ENCODE results near the gene SDCCAG8.

Gene SDCCAG8

DNA sequence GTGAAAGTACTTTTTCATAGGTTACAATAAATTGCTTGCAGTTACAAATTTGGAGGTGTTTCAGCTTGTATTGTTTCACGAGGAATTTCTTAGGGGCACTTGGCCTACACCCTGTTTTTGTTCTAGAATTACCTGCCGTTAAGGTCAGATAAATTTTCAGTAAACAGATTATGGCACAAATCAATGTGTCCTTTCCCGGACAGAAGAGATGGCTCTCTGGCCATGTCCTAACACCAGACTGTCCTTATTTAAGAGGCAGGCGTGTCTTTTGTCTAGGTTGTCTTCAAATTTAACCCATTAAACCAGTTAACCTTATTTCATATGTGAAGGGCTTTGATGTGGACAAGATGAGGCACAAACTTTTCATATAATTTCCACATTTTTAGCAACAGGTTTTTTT is 243.4 kb downstream of the SDCCAG8 start:
- no peak for DNase-seq (ENCODE audit: low read depth in 2 of 3, low spot score in 1 of 3)

DNA sequence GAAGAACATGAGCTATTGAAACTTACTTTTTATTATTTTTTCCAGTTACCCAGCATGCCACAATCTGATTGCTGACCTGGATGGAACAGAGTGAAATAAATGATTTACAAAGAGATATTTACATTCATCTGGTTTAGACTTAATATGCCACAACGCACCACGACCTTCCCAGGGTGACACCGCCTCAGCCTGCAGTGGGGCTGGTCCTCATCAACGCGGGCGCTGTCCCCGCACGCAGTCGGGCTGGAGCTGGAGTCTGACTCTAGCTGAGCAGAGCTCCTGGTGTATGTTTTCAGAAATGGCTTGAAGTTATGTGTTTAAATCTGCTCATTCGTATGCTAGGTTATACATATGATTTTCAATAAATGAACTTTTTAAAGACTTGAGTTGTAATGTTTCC is 243.9 kb downstream of the SDCCAG8 start:
- no peak for DNase-seq (ENCODE audit: low read depth in 2 of 3, low spot score in 1 of 3)

DNA sequence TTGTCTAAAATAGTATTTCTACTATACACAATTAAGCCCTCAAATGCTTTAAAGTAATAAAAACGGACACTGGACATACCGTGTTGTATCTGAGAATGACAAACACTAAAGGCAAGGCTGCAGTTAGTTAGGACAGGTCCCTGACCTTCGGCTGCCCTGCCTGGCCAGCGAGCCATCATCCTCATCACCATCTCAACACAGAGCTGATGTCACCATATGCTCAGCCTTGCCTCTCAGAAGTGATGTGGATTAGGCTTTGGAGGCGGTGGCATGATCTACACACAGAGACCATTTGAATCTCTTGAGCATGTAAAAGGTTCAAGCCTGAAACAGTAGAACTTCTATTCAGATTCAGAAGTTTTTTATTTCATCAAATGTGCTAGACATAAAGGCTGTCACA is 244.7 kb downstream of the SDCCAG8 start:
- no peak for DNase-seq (ENCODE audit: low read depth in 2 of 3, low spot score in 1 of 3)

DNA sequence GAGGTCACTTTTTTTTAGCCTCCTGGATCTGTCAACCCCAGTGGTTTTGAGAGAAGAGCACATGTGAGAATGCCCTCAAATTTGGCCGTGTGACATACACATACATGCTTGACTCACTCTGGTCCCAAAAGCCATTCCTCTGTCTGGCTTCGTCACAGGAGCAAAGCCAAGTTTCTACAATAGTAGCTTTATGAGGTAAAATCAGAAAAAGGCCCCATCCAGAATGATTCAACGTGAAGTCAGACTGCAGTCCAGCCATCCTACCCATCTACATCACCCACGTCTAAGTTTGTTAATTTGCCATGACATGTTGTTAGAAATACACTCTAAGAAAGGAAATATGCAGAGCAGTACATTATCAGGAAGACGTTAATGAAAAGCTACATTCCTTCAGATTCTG is 245.2 kb downstream of the SDCCAG8 start:
- no peak for DNase-seq (ENCODE audit: low read depth in 2 of 3, low spot score in 1 of 3)

DNA sequence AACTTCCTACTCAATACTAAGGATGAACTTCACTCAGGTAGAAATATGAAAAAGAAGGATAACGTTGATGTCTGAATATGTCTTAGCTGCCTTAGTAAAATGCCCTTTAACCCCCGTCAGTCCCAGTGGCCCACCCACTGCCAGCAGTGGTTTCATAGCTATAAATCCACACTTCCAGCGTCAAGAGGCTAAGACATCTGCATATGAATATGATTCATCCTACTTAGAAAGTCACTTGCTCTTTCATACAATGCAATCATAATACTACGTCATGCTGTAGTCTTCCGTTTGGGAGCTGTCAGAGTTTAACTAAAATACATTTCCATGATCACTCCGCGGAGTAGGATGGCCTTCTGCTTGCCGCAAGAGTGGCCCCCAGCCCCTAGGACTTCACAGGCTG is 247.3 kb downstream of the SDCCAG8 start:
- no peak for DNase-seq (ENCODE audit: low read depth in 2 of 3, low spot score in 1 of 3)

DNA sequence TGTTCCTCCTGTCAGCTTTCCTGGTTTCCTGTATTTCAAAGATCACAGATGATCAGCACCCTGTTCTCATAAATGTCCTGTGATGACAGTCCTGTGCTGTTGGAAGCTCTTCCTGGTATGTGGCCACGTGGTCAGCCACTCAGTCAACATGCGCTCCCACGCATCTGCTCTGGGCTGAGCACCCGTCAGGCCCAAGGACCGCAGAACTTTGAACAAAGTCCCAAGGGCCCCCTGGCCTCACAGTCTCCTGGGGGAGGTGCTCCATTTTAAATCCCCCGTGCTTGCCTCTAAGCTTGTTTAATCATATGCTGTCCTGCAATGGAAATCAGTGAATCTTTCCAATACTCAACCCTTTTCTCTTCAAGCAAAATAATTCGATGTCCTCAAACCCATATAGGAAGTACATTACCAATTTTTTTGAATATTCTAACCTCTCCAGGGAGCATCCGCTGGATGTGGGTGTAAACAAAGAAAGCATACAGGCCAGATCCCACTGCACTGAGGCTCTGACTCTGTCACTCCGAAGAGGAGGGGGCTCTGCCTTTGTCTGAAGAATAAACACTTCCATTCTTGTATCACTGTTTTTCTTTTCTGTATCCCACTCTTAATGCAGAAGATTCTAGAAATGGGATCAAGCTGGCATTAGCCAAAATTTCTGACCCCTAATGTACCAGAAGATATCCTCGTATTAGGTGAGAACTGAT is 250.3 kb downstream of the SDCCAG8 start:
- no peak for DNase-seq (ENCODE audit: low read depth in 2 of 3, low spot score in 1 of 3)

DNA sequence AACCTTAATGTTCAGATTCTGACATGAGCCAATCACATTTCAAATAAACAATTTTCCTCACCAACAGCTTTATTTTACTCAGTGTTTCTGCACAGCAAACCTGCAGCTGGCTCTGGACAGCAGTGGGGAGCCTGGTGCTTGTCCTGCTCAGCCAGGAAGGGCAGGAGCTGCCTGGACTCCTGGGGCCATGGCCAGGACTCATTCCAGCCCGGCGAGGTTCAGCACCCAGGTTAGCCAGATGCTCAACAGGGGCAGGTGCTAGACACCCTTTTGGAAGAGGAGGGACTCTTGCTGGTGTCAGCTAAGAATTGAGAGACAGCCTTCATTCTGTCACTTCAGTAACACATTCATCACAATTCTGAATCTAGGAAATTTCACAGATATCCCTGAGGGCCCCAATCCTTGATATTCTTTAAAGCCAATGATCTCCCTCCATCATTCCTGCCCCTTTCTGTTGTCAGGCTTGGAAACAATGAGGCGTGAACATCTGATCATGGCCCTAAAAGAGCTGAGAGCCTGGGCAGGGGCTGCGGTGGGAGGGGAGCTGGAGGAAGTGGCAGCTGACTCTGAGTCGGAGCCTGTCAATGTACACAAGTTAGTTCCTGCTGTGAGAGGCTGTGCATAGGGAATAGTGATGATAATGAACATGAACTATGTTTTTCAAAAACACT is 251.3 kb downstream of the SDCCAG8 start:
- DNase-seq (ENCODE audit: low read depth in 2 of 3, low spot score in 1 of 3), result no peak

DNA sequence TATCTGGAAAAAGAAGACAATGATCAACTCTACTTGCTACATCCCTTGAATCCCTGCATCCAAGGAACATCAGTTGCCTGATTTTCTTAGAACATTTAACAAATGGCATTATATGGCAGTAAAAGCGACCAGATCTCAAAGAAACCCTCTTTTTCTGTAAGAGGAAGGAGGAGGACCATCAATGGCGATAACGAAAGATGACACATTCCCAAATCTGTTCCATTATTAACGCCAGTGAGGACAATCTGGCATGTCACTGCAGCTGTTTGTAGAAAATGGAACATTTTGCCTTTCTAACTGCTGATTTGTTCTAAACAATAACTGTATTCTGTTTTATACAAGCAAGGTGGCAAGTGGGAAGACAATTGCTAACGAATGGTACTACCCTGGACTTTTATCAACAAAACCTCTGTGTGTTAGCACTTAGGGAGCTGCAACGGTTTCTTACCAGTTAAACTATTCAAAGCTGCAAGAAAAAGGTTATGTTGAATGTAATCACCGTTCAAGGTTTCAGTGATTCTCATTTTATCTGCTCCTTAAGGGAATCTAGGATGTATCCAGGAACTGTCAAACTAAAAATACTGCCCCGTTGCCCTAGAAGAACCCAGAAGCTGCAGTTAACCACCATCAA is 251.9 kb downstream of the SDCCAG8 start:
- DNase-seq (ENCODE audit: low read depth in 2 of 3, low spot score in 1 of 3), result no peak

DNA sequence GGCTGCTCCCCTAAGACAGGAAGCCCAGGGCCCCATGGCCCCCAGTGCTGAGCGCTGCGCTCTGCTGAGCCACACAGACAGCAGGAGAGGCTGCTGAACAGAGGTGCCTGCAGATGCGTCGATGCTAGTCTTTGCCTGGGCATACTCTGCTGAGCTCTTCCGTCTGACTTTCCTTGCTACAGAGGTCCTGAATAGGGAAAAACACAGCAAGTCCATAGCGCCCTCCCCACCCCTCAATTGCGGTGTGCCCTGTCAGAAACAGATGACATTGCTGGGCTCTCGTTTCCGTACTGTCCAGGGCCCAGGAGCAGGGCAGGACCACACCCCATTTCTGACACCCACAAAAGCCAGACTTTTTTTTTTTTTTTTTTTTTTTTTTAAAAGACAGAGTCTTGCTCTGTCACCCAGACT is 252.5 kb downstream of the SDCCAG8 start:
- no peak for DNase-seq (ENCODE audit: low read depth in 2 of 3, low spot score in 1 of 3)

DNA sequence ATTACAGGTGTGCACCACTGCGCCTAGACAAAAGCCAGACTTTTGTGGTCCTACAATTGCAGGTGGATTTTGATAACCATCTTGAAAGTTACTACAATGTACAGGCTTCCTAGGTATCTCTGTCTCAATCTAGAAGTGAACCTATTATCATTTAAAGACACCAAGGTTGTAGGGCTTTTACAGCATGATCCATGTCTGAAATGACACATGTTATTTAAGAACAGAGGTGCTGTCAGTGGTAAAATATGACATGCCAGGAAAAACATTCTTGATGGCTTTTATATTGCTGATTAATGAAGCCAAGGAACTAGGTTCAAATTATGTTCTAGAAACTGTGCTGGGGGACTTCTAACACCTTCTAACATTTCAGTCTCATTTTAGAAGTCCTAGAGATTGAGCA is 253.1 kb downstream of the SDCCAG8 start:
- DNase-seq (ENCODE audit: low read depth in 2 of 3, low spot score in 1 of 3), result no peak

DNA sequence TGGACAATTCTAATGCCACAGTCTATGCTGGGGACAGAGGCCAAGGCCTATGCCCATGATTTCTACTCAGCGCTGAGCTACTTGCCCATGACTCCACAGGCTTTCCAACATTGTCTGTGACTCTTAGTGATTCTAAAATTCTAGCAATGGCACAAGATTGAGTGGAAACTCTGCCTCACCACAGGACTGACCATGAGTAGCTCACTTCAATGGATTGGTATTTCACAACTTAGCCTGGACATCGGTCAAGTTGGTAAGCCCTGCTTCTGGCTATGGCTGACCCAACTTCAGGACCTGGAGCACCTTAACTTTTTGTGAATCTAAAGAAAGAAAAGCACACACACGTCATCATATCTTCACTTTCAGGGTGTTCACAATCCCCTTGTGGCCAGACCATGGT is 255.1 kb downstream of the SDCCAG8 start:
- DNase-seq (ENCODE audit: low read depth in 2 of 3, low spot score in 1 of 3), result no peak

DNA sequence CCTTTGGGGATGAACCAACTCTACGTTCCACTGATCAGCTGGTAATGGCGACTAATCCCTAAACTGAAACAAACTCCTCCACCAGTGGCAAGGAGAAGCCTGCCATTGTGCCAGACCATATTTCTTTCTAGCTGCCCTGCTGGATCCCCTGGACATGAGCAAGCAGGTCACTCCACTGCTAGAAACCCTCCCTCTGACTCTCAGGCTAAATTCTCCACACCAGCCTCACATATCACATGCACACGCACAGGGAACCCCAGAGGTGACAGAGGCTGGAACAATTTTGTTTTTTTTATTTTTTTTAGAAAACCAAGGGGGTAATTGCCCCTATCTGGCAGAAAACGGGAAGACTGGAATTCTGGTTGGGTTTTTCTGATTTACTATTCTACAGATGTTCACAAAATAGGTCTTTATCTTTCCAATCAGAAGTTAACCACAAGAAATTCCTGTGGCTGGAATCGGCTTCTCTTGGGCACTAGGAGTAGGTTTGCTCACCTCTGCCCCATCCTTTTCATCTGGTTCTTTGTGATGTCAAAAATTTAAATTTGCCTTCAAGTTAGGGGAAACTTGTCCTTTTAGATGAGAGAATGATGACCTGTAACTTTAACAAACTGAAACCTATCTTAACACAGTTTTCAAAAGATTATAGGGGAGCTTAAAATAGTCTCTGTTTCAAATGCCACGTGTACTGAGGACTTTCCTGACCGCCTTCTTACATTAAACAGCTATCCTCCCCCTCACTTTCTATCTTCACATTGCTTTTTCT is 258.1 kb downstream of the SDCCAG8 start:
- no peak for DNase-seq (ENCODE audit: low read depth in 2 of 3, low spot score in 1 of 3)

DNA sequence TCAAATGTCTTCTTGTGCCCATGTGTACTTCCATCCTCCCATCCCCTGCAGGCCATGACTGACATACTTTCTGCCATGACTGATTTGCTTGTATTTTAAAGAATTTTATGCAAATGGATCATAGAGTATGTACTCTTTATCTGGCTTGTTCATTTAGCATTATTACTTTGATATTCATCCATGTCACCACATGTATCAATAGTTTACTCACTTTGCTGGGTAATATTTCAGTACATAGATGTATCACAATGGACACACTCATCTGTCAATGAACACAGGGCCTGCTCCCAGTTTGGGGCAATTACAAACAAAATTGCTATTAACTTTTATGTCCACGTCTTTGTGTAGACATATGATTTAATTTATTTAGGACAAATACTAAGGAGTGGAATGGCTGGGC is 259.1 kb downstream of the SDCCAG8 start:
- DNase-seq (ENCODE audit: low read depth in 2 of 3, low spot score in 1 of 3), result no peak

DNA sequence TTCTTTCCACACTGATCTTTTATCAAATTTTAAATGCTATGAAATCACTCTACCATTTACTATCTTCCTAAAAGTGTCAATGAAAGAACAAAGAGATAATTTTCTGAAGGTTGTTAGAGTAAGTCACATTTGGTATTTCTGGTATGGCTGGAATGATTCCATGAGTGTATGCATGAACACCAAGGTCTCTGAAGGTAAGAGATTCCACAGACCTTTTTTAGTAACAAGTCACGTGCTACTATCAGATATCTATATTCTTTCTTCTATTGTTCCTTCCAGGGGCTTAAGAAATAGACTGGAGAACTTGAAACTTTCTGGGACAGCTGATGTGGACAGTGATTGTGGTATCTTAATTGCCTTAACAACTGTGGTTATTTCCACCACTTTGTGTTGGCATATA is 265.0 kb downstream of the SDCCAG8 start:
- no peak for DNase-seq (ENCODE audit: low read depth in 2 of 3, low spot score in 1 of 3)

DNA sequence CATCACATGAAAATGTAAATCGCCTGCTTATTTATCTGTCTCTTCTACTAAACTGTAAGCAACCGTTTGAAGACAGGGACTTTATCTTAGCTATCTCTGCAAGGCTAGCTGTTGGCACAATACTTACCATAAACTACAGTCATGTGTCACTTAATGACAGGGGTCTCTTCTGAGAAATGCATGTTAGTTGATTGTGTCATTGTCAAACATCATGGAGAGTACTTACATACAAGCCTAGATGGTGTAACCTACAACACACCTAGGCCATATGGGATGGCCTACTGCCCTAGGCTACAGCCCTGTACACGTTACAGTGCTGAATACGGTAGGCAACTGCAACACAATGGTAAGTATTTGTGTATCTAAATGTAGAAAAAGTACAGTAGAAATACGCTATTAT is 267.9 kb downstream of the SDCCAG8 start:
- DNase-seq (ENCODE audit: low read depth in 2 of 3, low spot score in 1 of 3), result no peak

DNA sequence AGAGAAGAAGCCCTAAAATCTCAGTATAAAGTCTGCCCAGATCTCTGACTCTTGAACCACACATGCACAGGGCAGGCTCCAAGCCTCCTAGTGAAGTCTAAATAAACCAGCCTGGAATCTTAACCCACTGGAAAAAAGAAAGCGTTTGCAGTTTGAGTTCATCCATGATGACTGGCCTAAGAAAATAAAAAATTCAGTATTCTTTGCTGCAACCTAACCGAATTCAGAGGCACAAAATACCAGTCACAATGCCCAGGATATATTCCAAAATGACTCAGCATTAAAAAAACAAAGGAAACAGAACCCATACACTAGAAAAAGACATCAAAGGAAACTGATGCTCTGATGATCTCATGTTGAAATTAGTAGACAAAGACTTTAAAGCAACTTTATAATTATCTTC is 269.2 kb downstream of the SDCCAG8 start:
- no peak for DNase-seq (ENCODE audit: low read depth in 2 of 3, low spot score in 1 of 3)

DNA sequence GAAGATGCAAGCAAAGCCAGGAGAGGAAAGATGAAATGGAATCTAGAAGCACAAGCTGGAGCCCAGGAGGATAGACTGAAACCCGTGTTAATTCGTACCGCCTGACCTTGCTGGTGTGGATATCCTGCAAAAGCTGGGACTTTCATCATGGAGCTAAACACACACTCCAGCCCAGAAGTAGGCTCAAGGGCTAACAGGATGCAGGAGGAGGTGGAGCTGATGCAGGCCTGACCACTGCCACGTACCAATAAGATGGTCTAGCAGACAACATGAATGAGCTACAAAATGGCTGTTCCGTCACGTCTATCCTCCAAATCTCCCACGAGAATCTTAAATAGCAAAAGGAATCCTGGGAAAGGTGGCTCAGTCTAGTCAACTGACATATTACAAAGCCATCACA is 270.3 kb downstream of the SDCCAG8 start:
- no peak for DNase-seq (ENCODE audit: low read depth in 2 of 3, low spot score in 1 of 3)

DNA sequence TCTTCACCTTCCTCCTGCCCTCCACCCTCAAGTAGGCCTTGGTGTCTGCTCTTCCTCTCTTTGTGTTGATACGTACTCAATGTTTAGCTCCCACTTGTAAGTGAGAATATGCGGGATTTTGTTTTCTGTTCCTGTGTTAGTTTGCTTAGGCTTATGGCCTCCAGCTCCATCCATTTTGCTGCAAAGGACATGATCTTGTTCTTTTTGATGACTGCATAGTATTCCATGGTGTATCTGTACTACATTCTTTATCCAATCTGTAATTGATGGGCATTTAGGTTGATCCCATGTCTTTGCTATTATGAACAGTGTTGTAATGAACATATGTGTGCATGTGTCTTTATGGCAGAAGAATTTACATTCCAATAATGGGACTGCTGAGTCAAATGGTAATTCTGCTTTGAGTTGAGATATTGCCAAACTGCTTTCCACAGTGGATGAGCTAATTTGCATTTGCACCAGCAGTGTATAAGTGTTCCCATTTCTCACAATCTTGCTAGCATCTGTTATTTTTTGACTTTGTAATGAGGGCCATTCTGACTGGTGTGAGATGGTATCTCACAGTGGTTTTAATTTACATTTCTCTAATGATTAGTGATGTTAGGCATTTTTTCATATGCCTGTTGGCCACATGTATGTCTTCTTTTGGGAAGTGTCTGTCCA is 272.7 kb downstream of the SDCCAG8 start:
- DNase-seq (ENCODE audit: low read depth in 2 of 3, low spot score in 1 of 3), result no peak

DNA sequence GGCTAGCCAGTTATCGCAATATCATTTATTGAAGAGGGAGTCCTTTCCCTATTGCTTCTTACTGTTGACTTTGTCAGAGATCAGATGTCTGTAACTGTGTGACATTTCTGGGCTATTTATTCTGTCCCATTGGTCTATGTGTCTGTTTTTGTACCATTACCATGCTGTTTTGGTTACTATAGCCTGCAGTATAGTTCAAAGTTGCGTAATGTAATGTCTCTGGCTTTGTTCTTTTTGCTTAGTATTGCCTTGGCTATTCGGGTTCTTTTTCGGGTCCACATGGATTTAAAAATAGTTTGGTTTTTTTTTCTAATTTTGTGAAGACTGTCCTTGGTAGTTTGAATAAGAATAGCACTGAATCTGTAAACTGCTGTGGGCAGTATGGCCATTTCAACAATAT is 273.7 kb downstream of the SDCCAG8 start:
- no peak for DNase-seq (ENCODE audit: low read depth in 2 of 3, low spot score in 1 of 3)

DNA sequence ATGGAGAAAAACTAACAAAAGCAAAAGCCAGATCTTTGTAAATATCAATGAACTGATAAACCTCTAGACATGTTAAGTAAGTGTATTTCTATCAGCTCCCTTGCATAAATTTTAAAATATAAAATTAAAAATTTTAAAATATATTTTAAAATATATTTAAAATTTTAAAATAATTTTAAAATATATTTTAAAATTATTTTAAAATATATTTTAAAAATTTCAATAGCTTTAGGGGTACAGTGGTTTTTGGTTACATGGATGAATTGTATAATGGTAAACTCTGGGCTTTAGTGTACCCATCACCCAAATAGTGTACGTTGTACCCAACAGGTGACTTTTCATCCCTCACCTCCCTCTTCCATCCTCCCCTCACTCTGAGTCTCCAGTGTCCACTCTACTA is 279.2 kb downstream of the SDCCAG8 start:
- DNase-seq (ENCODE audit: low read depth in 2 of 3, low spot score in 1 of 3), result no peak

DNA sequence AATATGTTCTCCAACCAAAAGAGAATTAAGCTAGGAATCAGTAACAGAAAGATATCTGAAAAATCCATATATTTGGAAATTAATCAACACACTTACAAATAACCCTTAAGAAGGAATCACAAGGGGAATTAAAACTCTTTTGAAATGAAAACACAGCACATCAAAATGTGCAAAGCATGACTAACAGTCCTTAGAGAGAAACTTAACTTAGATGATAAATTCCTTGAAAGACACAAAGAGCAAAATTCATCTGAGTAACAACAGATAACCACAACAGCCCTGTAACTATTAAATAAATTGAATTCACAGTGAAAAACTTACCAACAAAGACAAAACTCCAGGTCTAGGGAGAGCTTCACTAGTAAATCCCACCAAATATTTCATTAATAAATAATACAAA is 283.8 kb downstream of the SDCCAG8 start:
- DNase-seq (ENCODE audit: low read depth in 2 of 3, low spot score in 1 of 3), result no peak
